Activated T-cell treated with anti-CD3 and anti-CD28 coated beads, Interleukin-2, amount 50 U/mL, for 24 hours (primary cell): ENCODE measurements around the gene DRC1.
A peak's percentile ranks its signal among the peaks of the same experiment; 100 is the strongest.
"Not testable (repeated sequence)": the region's sequence is repeated elsewhere in the genome, so short reads cannot be mapped to it uniquely, and the experiment has no call there.

Experiments
- DNase-seq: peaks from one replicate; pipeline ENCODE4 v3.0.0-alpha.2; 2020
- H3K27ac Mint-ChIP-seq: 2 replicates; pipeline ENCODE4 v1.8.0; 2020; ENCODE audit warnings: mild to moderate bottlenecking, mixed read lengths
- H3K27me3 Mint-ChIP-seq: 2 replicates; pipeline ENCODE4 v1.8.0; 2020; ENCODE audit warnings: mixed read lengths
- H3K36me3 Mint-ChIP-seq: 2 replicates; pipeline ENCODE4 v1.8.0; 2020; ENCODE audit warnings: low read depth, mixed read lengths
- H3K4me1 Mint-ChIP-seq: 2 replicates; pipeline ENCODE4 v1.8.0; 2020; ENCODE audit warnings: low read depth, mixed read lengths
- H3K4me3 Mint-ChIP-seq: 2 replicates; pipeline ENCODE4 v1.8.0; 2020; ENCODE audit warnings: mild to moderate bottlenecking, moderate library complexity, mixed read lengths
- H3K9me3 Mint-ChIP-seq: 2 replicates; pipeline ENCODE4 v1.8.0; 2020; ENCODE audit warnings: mixed read lengths

The DRC1 gene

GRCh38 chr2:26401739-26402541 is at the start of gene DRC1:
DRC1 (plus strand) TSS chr2:26401920; CDS start chr2:26401990, 70 bp downstream.
- peaks cover under 1% of the 10 kb centered on the region for H3K36me3 Mint-ChIP-seq

GRCh38 chr2:26352892-26353291 is 48.8 kb upstream of the DRC1 start:
- peaks cover 82% of the 10 kb centered on the region for H3K36me3 Mint-ChIP-seq
- H3K27ac Mint-ChIP-seq = peak overlapping the region; percentile 38
- DNase-seq = no peak
- no peaks in the 10 kb centered on the region for H3K27me3 Mint-ChIP-seq
- H3K9me3 Mint-ChIP-seq = no peaks in the 10 kb centered on the region
- H3K4me1 Mint-ChIP-seq = peaks cover 78% of the 10 kb centered on the region
- no peak overlapping the region for H3K4me3 Mint-ChIP-seq

More at GRCh38 chr2:26401739-26402541, at the start of gene DRC1:
- Mint-ChIP-seq H3K4me1 (peaks cover 8% of the 10 kb centered on the region), H3K27ac (no peak within 1 kb of the TSS), H3K4me3 (no peak within 1 kb of the TSS), H3K9me3 (no peaks in the 10 kb centered on the region), H3K27me3 (peaks cover 28% of the 10 kb centered on the region)
- peak; percentile 34 for DNase-seq

GRCh38 chr2:26354469-26354868 is 47.3 kb upstream of the DRC1 start:
- not testable (repeated sequence) for H3K27ac Mint-ChIP-seq, H3K9me3 Mint-ChIP-seq, DNase-seq, H3K4me3 Mint-ChIP-seq, H3K27me3 Mint-ChIP-seq
- Mint-ChIP-seq H3K4me1 (peaks cover 81% of the 10 kb centered on the region), H3K36me3 (peaks cover 86% of the 10 kb centered on the region)

- H3K36me3 Mint-ChIP-seq = peaks cover 90% of the 10 kb centered on the region
- DNase-seq = no peak
- H3K27me3 Mint-ChIP-seq = no peaks in the 10 kb centered on the region
- H3K27ac Mint-ChIP-seq = peak overlapping the region; percentile 14
- peaks cover 86% of the 10 kb centered on the region for H3K4me1 Mint-ChIP-seq
- no peak overlapping the region for H3K4me3 Mint-ChIP-seq
- H3K9me3 Mint-ChIP-seq = no peaks in the 10 kb centered on the region
Measured at GRCh38 chr2:26355038-26355995, 46.4 kb upstream of the DRC1 start.

- Mint-ChIP-seq H3K4me1 (peaks cover 88% of the 10 kb centered on the region), H3K27me3 (no peaks in the 10 kb centered on the region), H3K36me3 (peaks cover 90% of the 10 kb centered on the region), H3K9me3 (no peaks in the 10 kb centered on the region), H3K27ac (peak overlapping the region; percentile 67), H3K4me3 (no peak overlapping the region)
- no peak for DNase-seq
Measured at GRCh38 chr2:26356111-26356510, 45.6 kb upstream of the DRC1 start.

GRCh38 chr2:26356771-26357170 is 44.9 kb upstream of the DRC1 start:
- Mint-ChIP-seq H3K9me3 (no peaks in the 10 kb centered on the region), H3K36me3 (peaks cover 88% of the 10 kb centered on the region), H3K4me1 (peaks cover 86% of the 10 kb centered on the region), H3K4me3 (no peak overlapping the region), H3K27me3 (no peaks in the 10 kb centered on the region), H3K27ac (peak overlapping the region; percentile 65)
- DNase-seq = no peak

GRCh38 chr2:26359886-26360473 is 41.7 kb upstream of the DRC1 start:
- Mint-ChIP-seq H3K4me3 (no peak overlapping the region), H3K27ac (peak overlapping the region; percentile 22), H3K27me3 (no peaks in the 10 kb centered on the region), H3K4me1 (peaks cover 74% of the 10 kb centered on the region), H3K36me3 (peaks cover 80% of the 10 kb centered on the region), H3K9me3 (no peaks in the 10 kb centered on the region)
- no peak for DNase-seq

GRCh38 chr2:26363323-26363722 is 38.4 kb upstream of the DRC1 start:
- H3K27me3 Mint-ChIP-seq = no peaks in the 10 kb centered on the region
- H3K9me3 Mint-ChIP-seq = no peaks in the 10 kb centered on the region
- no peak overlapping the region for H3K27ac Mint-ChIP-seq

GRCh38 chr2:26363958-26364357 is 37.8 kb upstream of the DRC1 start:
- Mint-ChIP-seq H3K27ac (no peak overlapping the region), H3K9me3 (no peaks in the 10 kb centered on the region)

More at GRCh38 chr2:26363323-26363722, 38.4 kb upstream of the DRC1 start:
- H3K4me3 Mint-ChIP-seq = no peak overlapping the region
- no peak for DNase-seq
- H3K4me1 Mint-ChIP-seq = peaks cover 47% of the 10 kb centered on the region
- peaks cover 79% of the 10 kb centered on the region for H3K36me3 Mint-ChIP-seq

GRCh38 chr2:26364669-26365068 is 37.1 kb upstream of the DRC1 start:
- Mint-ChIP-seq H3K4me1 (peaks cover 33% of the 10 kb centered on the region), H3K36me3 (peaks cover 80% of the 10 kb centered on the region)

More at GRCh38 chr2:26363958-26364357, 37.8 kb upstream of the DRC1 start:
- H3K27me3 Mint-ChIP-seq = no peaks in the 10 kb centered on the region
- peaks cover 79% of the 10 kb centered on the region for H3K36me3 Mint-ChIP-seq
- no peak for DNase-seq
- peaks cover 41% of the 10 kb centered on the region for H3K4me1 Mint-ChIP-seq
- H3K4me3 Mint-ChIP-seq = no peak overlapping the region

GRCh38 chr2:26366957-26367356 is 34.8 kb upstream of the DRC1 start:
- Mint-ChIP-seq H3K27ac (no peak overlapping the region), H3K36me3 (peaks cover 72% of the 10 kb centered on the region), H3K27me3 (no peaks in the 10 kb centered on the region), H3K9me3 (no peaks in the 10 kb centered on the region), H3K4me1 (peaks cover 16% of the 10 kb centered on the region), H3K4me3 (no peak overlapping the region)
- DNase-seq = no peak

More at GRCh38 chr2:26364669-26365068, 37.1 kb upstream of the DRC1 start:
- Mint-ChIP-seq H3K27me3 (no peaks in the 10 kb centered on the region), H3K4me3 (no peak overlapping the region), H3K27ac (no peak overlapping the region), H3K9me3 (no peaks in the 10 kb centered on the region)
- DNase-seq = no peak

GRCh38 chr2:26369664-26370063 is 32.1 kb upstream of the DRC1 start:
- not testable (repeated sequence) for H3K4me3 Mint-ChIP-seq, H3K4me1 Mint-ChIP-seq, DNase-seq, H3K27me3 Mint-ChIP-seq, H3K27ac Mint-ChIP-seq, H3K9me3 Mint-ChIP-seq
- peaks cover 83% of the 10 kb centered on the region for H3K36me3 Mint-ChIP-seq

GRCh38 chr2:26370909-26371308 is 30.8 kb upstream of the DRC1 start:
- not testable (repeated sequence) for H3K27me3 Mint-ChIP-seq, H3K27ac Mint-ChIP-seq, DNase-seq, H3K4me3 Mint-ChIP-seq, H3K9me3 Mint-ChIP-seq, H3K4me1 Mint-ChIP-seq
- H3K36me3 Mint-ChIP-seq = peaks cover 83% of the 10 kb centered on the region

GRCh38 chr2:26376799-26377198 is 24.9 kb upstream of the DRC1 start:
- no peak for DNase-seq
- H3K27me3 Mint-ChIP-seq = no peaks in the 10 kb centered on the region
- peaks cover 3% of the 10 kb centered on the region for H3K4me1 Mint-ChIP-seq
- no peak overlapping the region for H3K4me3 Mint-ChIP-seq
- peaks cover 88% of the 10 kb centered on the region for H3K36me3 Mint-ChIP-seq
- no peaks in the 10 kb centered on the region for H3K9me3 Mint-ChIP-seq
- H3K27ac Mint-ChIP-seq = no peak overlapping the region
